GM12878 (cell line): ENCODE results near the gene CAB39L. TPM values are rescaled to one million over a fixed set of nuclear protein-coding genes. Genes with fewer than 3 reads are reported as not detected.

Experiments used
- ATAC-seq: fragments of 200-7000 bp; cut with Tn5 transposase; 3 replicates; pipeline ENCODE4 v1.9.1; 2020; ENCODE audit warnings: mild to moderate bottlenecking, moderate library complexity
- BruUV-seq: library from RNA; stranded (reverse); fragments of 400-500 nt; replicated peaks from 2 replicates; lab custom pipeline; 2021; lab: Mats Ljungman, UMichigan
- CTCF ChIA-PET: fragments of 300-600 bp; sonication (Branson Sonifier 250); formaldehyde crosslinking; extraction: SDS; loops from one replicate; lab custom pipeline; 2021; ENCODE audit warnings: inconsistent platforms; lab: Yijun Ruan, JAX
- POLR2A ChIA-PET: fragments of 350-600 bp; formaldehyde crosslinking; extraction: SDS; loops from one replicate; lab custom pipeline; 2021; ENCODE audit warnings: inconsistent platforms; lab: Charles Lee
- RAD21 ChIA-PET: fragments of 300-600 bp; sonication (Branson Sonifier 250); formaldehyde crosslinking; loops from one replicate; lab custom pipeline; 2023; ENCODE audit warnings: antibody characterized with exemption; ENCODE audit not compliant: unreplicated experiment; lab: Charles Lee
- SMC1A ChIA-PET: fragments of 300-600 bp; sonication (Branson Sonifier 250); formaldehyde crosslinking; loops from one replicate; lab custom pipeline; 2023; ENCODE audit not compliant: unreplicated experiment, uncharacterized antibody; lab: Charles Lee
- DNase-seq: peaks from one replicate; pipeline ENCODE4 v3.0.0-alpha.2; 2011; ENCODE audit warnings: low read depth, low spot score
- FAIRE-seq: peaks from 3 replicates; lab custom pipeline; 2011; peaks lifted over from hg19 to GRCh38; lab: Jason Lieb, UNC
- H2AFZ ChIP-seq: 2 replicates; pipeline ENCODE4 v1.6.0; 2011; ENCODE audit warnings: low read depth, low read length, control low read depth; ENCODE audit not compliant: control insufficient read depth
- H3K27ac ChIP-seq: 2 replicates; pipeline ENCODE4 v1.5.1; 2011; ENCODE audit warnings: control low read depth; ENCODE audit not compliant: control insufficient read depth, insufficient read depth
- H3K27me3 ChIP-seq, 2 experiments: replicated peaks in 1 of 2; 2 replicates each; pipeline versions ENCODE4 v1.6.0 to v1.6.1; 2011; ENCODE audit warnings: low read length in 1 of 2; ENCODE audit not compliant: control insufficient read depth in 2 of 2, insufficient read depth in 2 of 2
- H3K36me3 ChIP-seq, 2 experiments: 2 replicates each; pipeline ENCODE4 v1.5.1; 2011; ENCODE audit warnings: low read length in 1 of 2; ENCODE audit not compliant: control insufficient read depth in 2 of 2, insufficient read depth in 2 of 2
- H3K4me1 ChIP-seq: 2 replicates; pipeline ENCODE4 v1.6.1; 2011; ENCODE audit warnings: mild to moderate bottlenecking, low read length, moderate library complexity, mixed read lengths; ENCODE audit not compliant: control insufficient read depth, insufficient read depth
- H3K4me2 ChIP-seq: 2 replicates; pipeline ENCODE4 v1.6.0; 2011; ENCODE audit warnings: control low read depth; ENCODE audit not compliant: control insufficient read depth, insufficient read depth
- H3K4me3 ChIP-seq: fragments of 200-600 bp; sonication (generic); 2 replicates; pipeline ENCODE4 v1.5.1; 2016
- H3K79me2 ChIP-seq: 2 replicates; pipeline ENCODE4 v1.6.0; 2011; ENCODE audit warnings: low read length; ENCODE audit not compliant: control insufficient read depth, insufficient read depth
- H3K9ac ChIP-seq: 2 replicates; pipeline ENCODE4 v1.8.0; 2011; ENCODE audit warnings: low read length, control low read depth, mixed read lengths; ENCODE audit not compliant: control insufficient read depth, insufficient read depth
- H3K9me3 ChIP-seq: replicated peaks from 3 replicates; pipeline ENCODE4 v1.5.1; 2011; ENCODE audit warnings: mild to moderate bottlenecking, low read length; ENCODE audit not compliant: control insufficient read depth, insufficient read depth
- H4K20me1 ChIP-seq: 2 replicates; pipeline ENCODE4 v1.6.0; 2011; ENCODE audit not compliant: control insufficient read depth, insufficient read depth
- EP300 ChIP-seq, 2 experiments: fragments of 150-350 bp in 1 of 2; IDR thresholded peaks; 2 replicates each; pipeline ENCODE4 v1.6.1; 2011 to 2012; ENCODE audit warnings: low read depth in 2 of 2, low read length in 2 of 2, borderline replicate concordance in 1 of 2, improper control_type of control experiment in 1 of 2, inconsistent platforms in 1 of 2; ENCODE audit not compliant: control insufficient read depth in 1 of 2
- IRF4 ChIP-seq: IDR thresholded peaks from 2 replicates; pipeline ENCODE4 v1.6.1; 2011; ENCODE audit warnings: low read depth, low read length
- WGBS: methylation state at CpG from one replicate; pipeline ENCODE4 v1.1.6; 2016; ENCODE audit warnings: low lambda C conversion rate; ENCODE audit not compliant: insufficient replicate concordance, insufficient coverage; ENCODE audit errors: missing lambda C conversion rate; 5-methylcytosine and 5-hydroxymethylcytosine counted together
- in situ Hi-C: fragments of 300-500 bp; cut with MboI; formaldehyde crosslinking; loops from 9 replicates; pipeline ENCODE4 v1.14.3; 2018; ENCODE audit warnings: mixed read lengths
- intact Hi-C: fragments of 100-400 bp; cut with micrococcal nuclease; formaldehyde crosslinking; loops from one replicate; pipeline ENCODE4 v1.14.2; 2022; ENCODE audit not compliant: unreplicated experiment
- polyA plus RNA-seq, 11 experiments: library from polyadenylated mRNA; depleted of rRNA in 4 of 11; unstranded in 6 of 11; stranded (reverse) in 5 of 11; fragments of >200 nt; fragmentation: Nextera tagmentation in 4 of 11; fragmentation: Illumina TruSeq in 1 of 11; extraction: Ambion mirVana in 4 of 11; extraction: Trizol in 1 of 11; gene quantifications; 1 replicate in 1 of 11; 2 replicates in 10 of 11; pipeline versions ENCODE4 v1.2.1 to v1.2.3, GENCODE V29; 2011 to 2016; ENCODE audit warnings: inconsistent platforms in 2 of 11, missing spikeins in 2 of 11, low read depth in 1 of 11
- total RNA-seq, 4 experiments: library from RNA; depleted of rRNA in 3 of 4; stranded (reverse); fragments of >200 nt in 3 of 4; fragmentation: Illumina TruSeq in 1 of 4; extraction: Trizol in 1 of 4; gene quantifications; 2 replicates each; pipeline versions ENCODE4 v1.2.1 to v1.2.3, GENCODE V29; 2013 to 2021
- TF ChIP-seq, protein P1 (sequence below): fragments of 450-650 bp; IDR thresholded peaks from 2 replicates; pipeline ENCODE4 v1.6.1; 2016; ENCODE audit warnings: mild to moderate bottlenecking

The CAB39L gene
- total and polyA plus RNA-seq, 10 of the 15 experiments (the other 5 are each of a cell fraction or from before 2014, with no cell fraction given): 0.88 to 3.0 (median 1.7) TPM

DNA sequence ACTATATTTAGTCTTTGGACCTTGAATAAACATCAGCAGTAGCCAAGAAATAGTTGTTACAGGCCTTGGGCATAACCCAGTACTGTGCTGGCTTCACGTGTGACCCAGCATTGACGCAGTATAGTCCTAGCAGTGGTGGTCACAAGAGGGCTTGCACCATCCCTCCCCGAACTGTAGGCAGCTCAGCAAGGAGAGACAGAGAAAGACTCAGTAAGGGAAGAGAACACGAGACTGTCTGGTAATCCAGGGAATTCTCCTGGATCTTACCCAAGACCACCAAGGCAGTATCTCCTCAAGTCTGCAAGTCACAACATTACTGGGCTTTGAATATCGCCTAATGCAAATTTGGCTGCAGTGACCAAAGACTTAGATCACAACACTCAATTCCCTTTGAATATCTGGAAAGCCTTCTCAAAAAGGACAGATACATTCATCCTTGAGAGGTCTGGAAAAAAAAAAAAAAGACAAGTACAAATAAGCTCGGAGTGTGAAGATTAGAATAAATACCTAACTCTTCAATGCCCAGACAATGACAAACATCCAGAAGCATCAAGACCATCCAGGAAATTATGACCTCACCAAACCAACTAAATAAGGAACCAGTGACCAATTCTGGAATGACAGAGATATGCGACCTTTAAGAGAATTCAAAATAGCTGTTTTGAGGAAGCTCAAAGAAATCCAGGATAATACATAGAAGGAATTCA lies 39.7 kb downstream of the CAB39L start:
- intact Hi-C loops: no loop called here
- Histone ChIP-seq H3K4me3 (no peak overlapping the region), H3K4me1 (no peaks in the 10 kb centered on the region), H3K79me2 (no peaks in the 10 kb centered on the region), H3K4me2 (no peak overlapping the region), H3K27ac (no peak overlapping the region), H3K9ac (no peak overlapping the region), H3K27me3 (no peaks in the 10 kb centered on the region; a peak in 1 of 4 replicates), H4K20me1 (no peaks in the 10 kb centered on the region), H3K36me3 (no peaks in the 10 kb centered on the region), H2AFZ (no peak overlapping the region), H3K9me3 (no peaks in the 10 kb centered on the region; the same call in none of the 3 replicates)
- BruUV-seq: no TSS peak
- TF ChIP-seq IRF4 (no peak), EP300 (IDR thresholded peaks at IDR 0.05; ENCODE audit: borderline replicate concordance in 1 of 2, control insufficient read depth in 1 of 2, low read depth in 2 of 2, low read length in 2 of 2) (no peak)
- TF ChIP-seq, protein P1, sequence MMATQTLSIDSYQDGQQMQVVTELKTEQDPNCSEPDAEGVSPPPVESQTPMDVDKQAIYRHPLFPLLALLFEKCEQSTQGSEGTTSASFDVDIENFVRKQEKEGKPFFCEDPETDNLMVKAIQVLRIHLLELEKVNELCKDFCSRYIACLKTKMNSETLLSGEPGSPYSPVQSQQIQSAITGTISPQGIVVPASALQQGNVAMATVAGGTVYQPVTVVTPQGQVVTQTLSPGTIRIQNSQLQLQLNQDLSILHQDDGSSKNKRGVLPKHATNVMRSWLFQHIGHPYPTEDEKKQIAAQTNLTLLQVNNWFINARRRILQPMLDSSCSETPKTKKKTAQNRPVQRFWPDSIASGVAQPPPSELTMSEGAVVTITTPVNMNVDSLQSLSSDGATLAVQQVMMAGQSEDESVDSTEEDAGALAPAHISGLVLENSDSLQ: no peak
- RAD21 ChIA-PET: interaction anchor here (0.8 kb wide), 1 partner anchor 204 kb away, joined by 3 read pairs; no protein-coding TSS in a partner anchor
- FAIRE-seq (no peak), ATAC-seq (no peak), DNase-seq (no peak)
- POLR2A ChIA-PET: no interaction called here
- in situ Hi-C loops: no loop called here
- SMC1A ChIA-PET: no interaction called here
- 65% methylated on average over 7 of the region's 7 CpGs for WGBS
- CTCF ChIA-PET: no interaction called here
